Measurements from ENCODE around the gene NPLOC4. TPM values are rescaled to one million over a fixed set of nuclear protein-coding genes. Genes with fewer than 3 reads are reported as not detected.

Gene NPLOC4
- total RNA-seq, 1 experiment from 2014 or later: 83.9 TPM

DNA sequence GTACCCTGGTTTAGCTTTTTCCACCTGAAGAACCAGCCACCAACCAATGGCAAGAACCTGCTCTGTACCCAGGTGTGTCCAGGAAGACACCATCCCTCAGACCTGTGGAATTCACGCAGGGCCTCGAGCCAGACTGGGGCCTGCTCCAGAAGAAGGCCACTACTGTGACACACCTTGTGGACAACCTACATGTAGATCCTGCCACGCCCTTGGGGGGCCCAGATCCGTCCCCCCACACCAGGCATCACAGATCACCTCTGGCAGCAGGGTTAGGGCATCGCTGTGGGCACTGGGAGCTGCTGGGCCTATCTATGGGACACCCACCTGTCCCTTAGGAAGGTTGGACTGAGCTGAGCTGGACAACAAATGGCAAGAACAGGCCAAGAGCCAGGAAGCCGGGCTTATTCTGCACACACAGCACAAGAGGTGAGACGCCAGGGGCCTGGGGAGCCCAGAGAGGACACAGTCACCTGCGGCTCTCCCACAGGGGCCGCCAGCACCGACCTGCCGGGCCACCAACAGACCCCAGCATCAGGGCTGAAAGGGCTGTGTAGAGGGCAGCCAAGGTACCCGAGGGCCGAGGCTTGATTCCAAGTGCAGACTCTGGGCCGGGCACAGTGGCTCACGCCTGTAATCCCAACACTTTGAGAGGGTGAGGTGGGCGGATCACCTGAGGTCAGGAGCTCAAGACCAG lies 92.5 kb downstream of the NPLOC4 start:
- no peak overlapping the region for H3K27ac Mint-ChIP-seq (ENCODE audit: low read depth, unreplicated experiment)
- no TSS peak for BruUV-seq (replicated peaks)
- no peak overlapping the region for H3K4me3 Mint-ChIP-seq (ENCODE audit: unreplicated experiment)
- H3K36me3 Mint-ChIP-seq (ENCODE audit: insufficient read depth, unreplicated experiment): peaks cover 29% of the 10 kb centered on the region
- no peaks in the 10 kb centered on the region for H3K9me3 Mint-ChIP-seq (ENCODE audit: unreplicated experiment)
- POLR2A ChIA-PET: interaction anchor here (1.3 kb wide), 1 partner anchor 8 kb away, joined by 5 read pairs; the partner anchor contains the start of gene FAAP100
- CTCF ChIA-PET: interaction anchor here (0.5 kb wide), 1 partner anchor 1202 kb away, joined by 3 read pairs; no protein-coding TSS in a partner anchor
- TF ChIP-seq, protein P1, sequence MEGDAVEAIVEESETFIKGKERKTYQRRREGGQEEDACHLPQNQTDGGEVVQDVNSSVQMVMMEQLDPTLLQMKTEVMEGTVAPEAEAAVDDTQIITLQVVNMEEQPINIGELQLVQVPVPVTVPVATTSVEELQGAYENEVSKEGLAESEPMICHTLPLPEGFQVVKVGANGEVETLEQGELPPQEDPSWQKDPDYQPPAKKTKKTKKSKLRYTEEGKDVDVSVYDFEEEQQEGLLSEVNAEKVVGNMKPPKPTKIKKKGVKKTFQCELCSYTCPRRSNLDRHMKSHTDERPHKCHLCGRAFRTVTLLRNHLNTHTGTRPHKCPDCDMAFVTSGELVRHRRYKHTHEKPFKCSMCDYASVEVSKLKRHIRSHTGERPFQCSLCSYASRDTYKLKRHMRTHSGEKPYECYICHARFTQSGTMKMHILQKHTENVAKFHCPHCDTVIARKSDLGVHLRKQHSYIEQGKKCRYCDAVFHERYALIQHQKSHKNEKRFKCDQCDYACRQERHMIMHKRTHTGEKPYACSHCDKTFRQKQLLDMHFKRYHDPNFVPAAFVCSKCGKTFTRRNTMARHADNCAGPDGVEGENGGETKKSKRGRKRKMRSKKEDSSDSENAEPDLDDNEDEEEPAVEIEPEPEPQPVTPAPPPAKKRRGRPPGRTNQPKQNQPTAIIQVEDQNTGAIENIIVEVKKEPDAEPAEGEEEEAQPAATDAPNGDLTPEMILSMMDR (IDR thresholded peaks at IDR 0.05; ENCODE audit: unreplicated experiment): no peak
- no peak for DNase-seq (ENCODE audit: unreplicated experiment)
- intact Hi-C loops (cut with micrococcal nuclease): no loop called here
- no peaks in the 10 kb centered on the region for H3K27me3 Mint-ChIP-seq (ENCODE audit: insufficient read depth, unreplicated experiment)
- no peaks in the 10 kb centered on the region for H3K4me1 Mint-ChIP-seq (ENCODE audit: insufficient read depth, unreplicated experiment)

DNA sequence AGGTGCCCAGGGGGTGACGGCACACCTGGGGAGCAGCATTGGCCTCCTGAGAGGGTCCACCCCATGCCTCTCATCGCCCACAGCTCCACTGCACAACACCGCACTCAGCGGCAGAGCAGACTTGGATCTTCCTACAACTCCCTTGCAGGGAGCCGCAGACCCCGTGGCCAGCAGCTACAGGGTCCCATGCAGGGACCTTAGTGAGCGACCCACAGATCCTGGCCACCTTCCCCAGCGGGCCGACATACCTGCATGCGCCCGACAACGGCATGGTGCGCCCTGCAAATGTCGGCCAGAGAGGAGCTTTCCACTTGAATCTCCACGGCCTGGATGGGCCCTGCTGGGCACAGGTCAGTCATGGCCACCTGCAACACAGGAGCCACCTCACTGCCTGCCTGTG lies 93.2 kb downstream of the NPLOC4 start:
- Mint-ChIP-seq H3K36me3 (ENCODE audit: insufficient read depth, unreplicated experiment) (peaks cover 22% of the 10 kb centered on the region), H3K4me1 (ENCODE audit: insufficient read depth, unreplicated experiment) (no peaks in the 10 kb centered on the region), H3K4me3 (ENCODE audit: unreplicated experiment) (no peak overlapping the region), H3K27ac (ENCODE audit: low read depth, unreplicated experiment) (no peak overlapping the region), H3K27me3 (ENCODE audit: insufficient read depth, unreplicated experiment) (no peaks in the 10 kb centered on the region), H3K9me3 (ENCODE audit: unreplicated experiment) (no peaks in the 10 kb centered on the region)
- no peak for DNase-seq (ENCODE audit: unreplicated experiment)
- no TSS peak for BruUV-seq (replicated peaks)
- CTCF ChIA-PET: interaction anchor here (0.5 kb wide), 1 partner anchor 1202 kb away, joined by 3 read pairs; no protein-coding TSS in a partner anchor
- POLR2A ChIA-PET: interaction anchor here (1.3 kb wide), 1 partner anchor 9 kb away, joined by 5 read pairs; the partner anchor contains the start of gene FAAP100
- intact Hi-C loops (cut with micrococcal nuclease): no loop called here
- TF ChIP-seq, protein P1 (IDR thresholded peaks at IDR 0.05; ENCODE audit: unreplicated experiment): no peak

DNA sequence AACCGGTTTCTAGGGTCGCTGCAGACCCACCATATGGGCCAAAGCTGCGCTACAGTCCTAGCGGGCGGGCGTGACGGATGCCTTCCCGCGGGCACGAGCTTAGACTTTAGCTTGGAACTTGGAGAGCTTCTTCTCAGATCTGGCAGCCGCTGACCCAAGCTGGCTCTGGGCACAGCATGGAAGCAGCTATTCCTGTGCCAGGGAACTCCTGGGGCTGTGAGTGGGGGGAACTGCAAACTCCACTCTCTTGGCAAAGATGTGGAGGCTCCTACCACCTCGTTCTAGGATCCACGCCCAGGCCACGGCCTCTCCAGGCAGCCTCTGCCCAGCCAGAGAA lies 93.6 kb downstream of the NPLOC4 start:
- peaks cover 18% of the 10 kb centered on the region for H3K36me3 Mint-ChIP-seq (ENCODE audit: insufficient read depth, unreplicated experiment)

More for the DNA sequence above, 93.6 kb downstream of the NPLOC4 start:
- ChIA-PET POLR2A (interaction anchor here (1.3 kb wide), 1 partner anchor 9 kb away, joined by 5 read pairs; the partner anchor contains the start of gene FAAP100), CTCF (interaction anchor here (0.5 kb wide), 1 partner anchor 274 kb away, joined by 3 read pairs; no protein-coding TSS in a partner anchor)
- Mint-ChIP-seq H3K9me3 (ENCODE audit: unreplicated experiment) (no peaks in the 10 kb centered on the region), H3K4me3 (ENCODE audit: unreplicated experiment) (no peak overlapping the region), H3K27me3 (ENCODE audit: insufficient read depth, unreplicated experiment) (no peaks in the 10 kb centered on the region), H3K4me1 (ENCODE audit: insufficient read depth, unreplicated experiment) (no peaks in the 10 kb centered on the region), H3K27ac (ENCODE audit: low read depth, unreplicated experiment) (no peak overlapping the region)
- DNase-seq (ENCODE audit: unreplicated experiment): no peak
- BruUV-seq (replicated peaks): no TSS peak
- intact Hi-C loops (cut with micrococcal nuclease): no loop called here
- TF ChIP-seq, protein P1 (IDR thresholded peaks at IDR 0.05; ENCODE audit: unreplicated experiment): no peak
